GM12873 (cell line): ENCODE measurements around the gene CACNA2D1.

ENCODE experiments used
- CTCF ChIP-seq: IDR thresholded peaks from 2 replicates; pipeline ENCODE4 v1.5.1; 2012; ENCODE audit warnings: low read depth, mild to moderate bottlenecking, moderate library complexity, low read length, control low read depth; ENCODE audit not compliant: insufficient read depth; ENCODE audit errors: missing control alignments

Gene CACNA2D1

GRCh38 chr7:82325416-82325815 is 118.2 kb downstream of the CACNA2D1 start:
- no peak for TF ChIP-seq CTCF

- no peak for TF ChIP-seq CTCF
Measured at GRCh38 chr7:82323806-82324205, 119.8 kb downstream of the CACNA2D1 start.

- no peak for TF ChIP-seq CTCF
Measured at GRCh38 chr7:82319674-82320118, 123.9 kb downstream of the CACNA2D1 start.

DNA sequence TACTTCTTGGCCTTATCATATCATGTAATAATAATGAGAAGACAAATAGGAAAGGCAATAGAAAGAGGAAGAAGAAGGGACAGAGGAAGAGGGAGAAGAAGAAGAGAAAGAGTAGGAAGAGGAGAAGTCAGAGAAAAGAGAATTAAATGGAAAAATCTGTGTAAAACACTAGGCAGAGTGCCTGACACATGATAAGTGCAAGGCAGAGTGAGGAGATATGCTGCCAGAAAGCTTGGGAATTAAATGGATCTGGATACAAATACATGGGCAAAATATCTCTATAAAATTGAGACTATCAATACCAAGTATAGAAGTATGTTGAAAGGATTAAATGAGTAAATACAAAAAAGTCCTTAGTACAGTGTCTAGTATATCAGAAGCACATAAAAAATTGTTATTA is 124.8 kb downstream of the CACNA2D1 start:
- no peak for TF ChIP-seq CTCF

GRCh38 chr7:82317760-82318159 is 125.8 kb downstream of the CACNA2D1 start:
- no peak for TF ChIP-seq CTCF

DNA sequence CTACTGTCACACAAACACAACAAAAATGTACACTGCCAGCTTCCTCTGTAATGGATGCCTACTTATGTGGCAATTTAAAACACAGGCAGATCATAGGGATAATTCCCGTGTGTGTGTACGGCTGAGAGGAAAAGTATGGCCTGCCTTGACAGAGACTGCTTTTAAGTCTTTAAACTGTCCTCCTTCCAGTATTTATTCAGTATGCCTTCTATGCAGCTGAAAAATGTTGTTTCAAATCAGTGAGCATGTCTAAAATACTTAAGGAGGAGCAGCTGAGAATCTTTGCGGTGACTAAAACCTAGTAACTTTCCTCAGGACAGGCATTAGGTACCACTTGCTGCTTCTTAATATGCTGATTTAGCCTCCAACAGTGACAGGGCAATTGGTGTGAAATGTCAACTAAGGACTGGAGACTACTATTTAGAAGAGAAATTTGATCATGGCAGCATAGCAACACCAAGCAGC is 126.3 kb downstream of the CACNA2D1 start:
- no peak for TF ChIP-seq CTCF

GRCh38 chr7:82313269-82313668 is 130.3 kb downstream of the CACNA2D1 start:
- TF ChIP-seq CTCF: no peak
